Loucy (cell line): Measurements from ENCODE around the gene TENM3.

Source experiments
- H2AFZ ChIP-seq: fragments of 200-600 bp; sonication (generic); 2 replicates; pipeline ENCODE4 v1.6.0; 2016; ENCODE audit warnings: antibody characterized with exemption, mild to moderate bottlenecking, low read length, moderate library complexity
- H3F3A ChIP-seq: fragments of 200-600 bp; 2 replicates; pipeline ENCODE4 v1.6.0; 2016; ENCODE audit warnings: antibody characterized with exemption, low read depth, mild to moderate bottlenecking
- H3K27me3 ChIP-seq: fragments of 200-600 bp; sonication (generic); 2 replicates; pipeline ENCODE4 v1.6.1; 2014; ENCODE audit warnings: low read length, mild to moderate bottlenecking; ENCODE audit not compliant: insufficient read depth, poor library complexity, severe bottlenecking
- H3K36me3 ChIP-seq: fragments of 200-600 bp; sonication (generic); 2 replicates; pipeline ENCODE4 v1.6.1; 2016; ENCODE audit warnings: low read length; ENCODE audit not compliant: insufficient read depth
- H3K4me1 ChIP-seq: fragments of 200-600 bp; sonication (generic); 2 replicates; pipeline ENCODE4 v1.5.1; 2014; ENCODE audit warnings: low read length, mild to moderate bottlenecking; ENCODE audit not compliant: insufficient read depth, poor library complexity, severe bottlenecking
- H3K4me2 ChIP-seq: fragments of 200-600 bp; sonication (generic); 2 replicates; pipeline ENCODE4 v1.6.0; 2014; ENCODE audit warnings: antibody characterized with exemption, low read length, low read depth, mild to moderate bottlenecking; ENCODE audit not compliant: poor library complexity, severe bottlenecking
- H3K4me3 ChIP-seq: fragments of 200-600 bp; sonication (generic); 2 replicates; pipeline ENCODE4 v1.5.1; 2014; ENCODE audit warnings: low read length, mild to moderate bottlenecking, mixed read lengths; ENCODE audit not compliant: poor library complexity, severe bottlenecking
- H3K79me2 ChIP-seq: fragments of 200-600 bp; sonication (generic); 2 replicates; pipeline ENCODE4 v1.6.1; 2014; ENCODE audit warnings: low read length; ENCODE audit not compliant: insufficient read depth
- H3K9ac ChIP-seq: fragments of 200-600 bp; sonication (generic); 2 replicates; pipeline ENCODE4 v1.6.0; 2014; ENCODE audit warnings: mild to moderate bottlenecking, low read depth, low read length, moderate library complexity; ENCODE audit not compliant: poor library complexity, severe bottlenecking
- H3K9me2 ChIP-seq: fragments of 200-600 bp; sonication (generic); replicated peaks from 2 replicates; pipeline ENCODE4 v1.6.1; 2016; ENCODE audit warnings: low read depth, low read length, mixed read lengths
- H3K9me3 ChIP-seq: fragments of 200-600 bp; sonication (generic); 2 replicates; pipeline ENCODE4 v1.6.1; 2014; ENCODE audit warnings: mild to moderate bottlenecking, antibody characterized with exemption, low read length, low read depth; ENCODE audit not compliant: insufficient read depth
- H4K20me1 ChIP-seq: fragments of 200-600 bp; sonication (generic); 2 replicates; pipeline ENCODE4 v1.6.0; 2014; ENCODE audit warnings: antibody characterized with exemption, low read length, mild to moderate bottlenecking; ENCODE audit not compliant: insufficient read depth, poor library complexity, severe bottlenecking
- CTCF ChIP-seq: fragments of 200-600 bp; sonication (generic); conservative IDR thresholded peaks from 2 replicates; pipeline ENCODE4 v1.5.1; 2014; ENCODE audit warnings: mild to moderate bottlenecking, antibody characterized with exemption, low read length
- EZH2phosphoT487 ChIP-seq: fragments of 200-600 bp; IDR thresholded peaks from 2 replicates; pipeline ENCODE4 v1.6.1; 2018; ENCODE audit warnings: antibody characterized with exemption, mild to moderate bottlenecking, moderate library complexity, borderline replicate concordance

Gene TENM3

GRCh38 chr4:182224192-182224850 lies 18.9 kb upstream of the TENM3 start:
- Histone ChIP-seq H3K4me1 (no peaks in the 10 kb centered on the region), H3K79me2 (no peaks in the 10 kb centered on the region), H3K27me3 (no peaks in the 10 kb centered on the region), H3F3A (no peaks in the 10 kb centered on the region), H3K9me3 (no peaks in the 10 kb centered on the region; the same call in 1 of the 2 replicates), H3K4me2 (no peak overlapping the region), H3K9me2 (no peaks in the 10 kb centered on the region), H4K20me1 (no peaks in the 10 kb centered on the region), H3K36me3 (no peaks in the 10 kb centered on the region), H3K4me3 (no peak overlapping the region), H3K9ac (no peak overlapping the region), H2AFZ (no peak overlapping the region)
- TF ChIP-seq CTCF (no peak), EZH2phosphoT487 (no peak)

GRCh38 chr4:182225257-182225852 lies 17.8 kb upstream of the TENM3 start:
- Histone ChIP-seq H3K27me3 (no peaks in the 10 kb centered on the region), H3K36me3 (no peaks in the 10 kb centered on the region), H3K4me2 (no peak overlapping the region), H2AFZ (no peak overlapping the region), H3K4me3 (no peak overlapping the region), H3F3A (no peaks in the 10 kb centered on the region), H3K79me2 (no peaks in the 10 kb centered on the region), H4K20me1 (no peaks in the 10 kb centered on the region), H3K9ac (no peak overlapping the region), H3K4me1 (no peaks in the 10 kb centered on the region), H3K9me2 (no peaks in the 10 kb centered on the region), H3K9me3 (no peaks in the 10 kb centered on the region)
- TF ChIP-seq CTCF (no peak), EZH2phosphoT487 (no peak)

GRCh38 chr4:182227611-182228010 lies 15.6 kb upstream of the TENM3 start:
- no peak overlapping the region for H3K9ac ChIP-seq
- no peaks in the 10 kb centered on the region for H3K9me3 ChIP-seq
- H3K4me2 ChIP-seq = no peak overlapping the region
- H3K27me3 ChIP-seq = no peaks in the 10 kb centered on the region
- H2AFZ ChIP-seq = no peak overlapping the region
- no peaks in the 10 kb centered on the region for H3K4me1 ChIP-seq
- H3F3A ChIP-seq = no peaks in the 10 kb centered on the region
- no peaks in the 10 kb centered on the region for H3K36me3 ChIP-seq
- no peaks in the 10 kb centered on the region for H3K79me2 ChIP-seq
- no peaks in the 10 kb centered on the region for H4K20me1 ChIP-seq
- TF ChIP-seq CTCF (no peak), EZH2phosphoT487 (no peak)
- no peak overlapping the region for H3K4me3 ChIP-seq
- no peaks in the 10 kb centered on the region for H3K9me2 ChIP-seq
